Right lobe of liver (tissue), 4 donors: ENCODE data around the gene DPF1.

Experiments used
- CTCF ChIP-seq, 4 donors: fragments of 200-600 bp in 3 of 4; fragments of 450-650 bp in 1 of 4; IDR thresholded peaks; one replicate each; pipeline versions ENCODE4 v1.5.1 to v1.8.0; 2016 to 2022; ENCODE audit warnings: antibody characterized with exemption in 4 of 4, mild to moderate bottlenecking in 2 of 4
- POLR2A ChIP-seq: fragments of 450-650 bp; IDR thresholded peaks from one replicate; pipeline ENCODE4 v1.6.1; 2017; ENCODE audit warnings: antibody characterized with exemption, mild to moderate bottlenecking
- donor health status: DM: no; HTN: no; CAD: no.
- donor health status: DM: no; HTN: no; CAD: no.
- donor health status: DM: no; HTN: yes; CAD: no.

DNA sequence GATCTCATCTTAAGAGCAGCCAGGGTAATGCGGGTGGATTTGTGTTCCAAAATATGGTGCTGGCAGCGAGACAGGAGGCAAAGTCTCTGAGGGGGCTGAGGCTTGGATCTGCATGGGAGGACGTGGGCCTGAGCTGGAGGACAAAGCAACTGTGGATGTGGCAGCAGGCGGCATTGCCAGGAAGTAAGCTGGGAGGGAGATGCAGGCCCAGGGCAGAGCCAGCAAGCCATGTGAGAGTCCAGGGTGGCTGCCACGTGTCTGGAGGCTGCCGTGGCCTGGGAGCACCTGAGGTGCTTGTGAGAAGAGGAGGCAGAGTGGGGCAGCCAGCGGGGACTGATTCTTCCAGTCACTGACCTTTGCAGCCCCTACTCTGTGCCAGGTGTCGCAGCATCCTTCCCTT, 52.0 kb downstream of the DPF1 start:
- TF ChIP-seq CTCF (IDR thresholded peaks at IDR 0.05) (no peak), POLR2A (no peak)
